Stimulated activated CD8-positive, alpha-beta memory T cell treated with anti-CD3 and anti-CD28 coated beads, Interleukin-7, amount 100 ng/mL, for 4 hours (primary cell): ENCODE results near the gene NRDE2.
A peak's percentile ranks its signal among the peaks of the same experiment; 100 is the strongest.
"Not testable (repeated sequence)": the region's sequence is repeated elsewhere in the genome, so short reads cannot be mapped to it uniquely, and the experiment has no call there.

Source experiments
- DNase-seq, 2 donors: peaks; one replicate each; pipeline ENCODE4 v3.0.0-alpha.2; 2020; ENCODE audit warnings: low read depth in 2 of 2

NRDE2 gene

GRCh38 chr14:90272523-90272922, 59.2 kb downstream of the NRDE2 start:
- DNase-seq = no peak

DNA sequence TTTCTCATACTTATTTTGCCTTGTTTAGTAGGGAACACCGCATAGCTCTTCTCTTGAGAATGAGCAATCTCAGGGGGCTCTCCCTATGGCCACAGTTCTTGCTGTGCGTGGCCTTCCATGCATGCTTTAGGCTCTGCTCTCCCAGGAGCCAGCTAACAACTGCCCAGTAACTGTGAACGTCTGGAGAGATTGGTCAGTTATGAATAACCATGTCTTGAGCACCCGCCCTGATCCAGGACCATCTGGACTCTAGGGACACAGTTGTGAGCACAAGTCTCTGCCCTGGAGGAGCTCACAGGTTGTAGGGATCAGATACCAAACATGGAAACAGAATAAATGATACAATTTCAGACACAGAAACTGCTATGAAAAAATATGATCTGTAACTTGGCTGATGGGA, 63.3 kb downstream of the NRDE2 start:
- no peak for DNase-seq

DNA sequence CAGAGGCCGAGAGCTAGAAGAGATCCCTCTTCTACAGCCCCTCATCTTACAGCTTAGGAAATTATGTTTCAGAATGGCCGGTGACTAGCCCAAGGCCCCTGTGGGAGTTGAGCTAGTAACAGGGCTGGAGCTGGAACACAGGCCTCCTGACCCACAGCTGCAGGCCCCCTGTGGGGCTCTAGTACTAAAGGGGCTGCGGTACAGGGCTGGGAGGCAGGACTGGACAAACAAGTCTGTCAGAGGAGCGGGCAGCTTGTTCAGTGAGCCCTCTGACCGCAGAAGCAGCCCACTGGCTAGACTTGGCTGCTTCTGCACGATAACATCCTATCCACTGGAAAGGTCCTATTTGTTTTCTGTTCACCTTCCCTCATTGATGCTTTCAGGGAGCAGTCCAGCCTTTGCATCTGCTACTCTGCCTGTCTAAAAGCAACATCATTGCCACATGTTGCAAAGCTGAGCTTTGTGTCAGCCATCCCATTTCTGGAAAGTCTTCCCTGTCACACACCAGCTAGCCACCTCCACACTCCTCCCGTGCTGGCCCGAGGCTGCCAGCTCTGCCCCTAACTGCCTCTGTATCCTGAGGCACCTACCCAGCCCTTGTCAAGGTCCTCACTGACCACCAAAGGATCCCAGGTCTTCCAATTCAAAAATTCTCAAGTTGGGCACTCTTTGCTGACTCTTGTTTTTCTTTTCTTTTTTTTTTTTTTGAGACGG, 65.1 kb downstream of the NRDE2 start:
- DNase-seq = no peak

- DNase-seq = no peak
Measured at GRCh38 chr14:90263748-90264449, 67.8 kb downstream of the NRDE2 start.

DNA sequence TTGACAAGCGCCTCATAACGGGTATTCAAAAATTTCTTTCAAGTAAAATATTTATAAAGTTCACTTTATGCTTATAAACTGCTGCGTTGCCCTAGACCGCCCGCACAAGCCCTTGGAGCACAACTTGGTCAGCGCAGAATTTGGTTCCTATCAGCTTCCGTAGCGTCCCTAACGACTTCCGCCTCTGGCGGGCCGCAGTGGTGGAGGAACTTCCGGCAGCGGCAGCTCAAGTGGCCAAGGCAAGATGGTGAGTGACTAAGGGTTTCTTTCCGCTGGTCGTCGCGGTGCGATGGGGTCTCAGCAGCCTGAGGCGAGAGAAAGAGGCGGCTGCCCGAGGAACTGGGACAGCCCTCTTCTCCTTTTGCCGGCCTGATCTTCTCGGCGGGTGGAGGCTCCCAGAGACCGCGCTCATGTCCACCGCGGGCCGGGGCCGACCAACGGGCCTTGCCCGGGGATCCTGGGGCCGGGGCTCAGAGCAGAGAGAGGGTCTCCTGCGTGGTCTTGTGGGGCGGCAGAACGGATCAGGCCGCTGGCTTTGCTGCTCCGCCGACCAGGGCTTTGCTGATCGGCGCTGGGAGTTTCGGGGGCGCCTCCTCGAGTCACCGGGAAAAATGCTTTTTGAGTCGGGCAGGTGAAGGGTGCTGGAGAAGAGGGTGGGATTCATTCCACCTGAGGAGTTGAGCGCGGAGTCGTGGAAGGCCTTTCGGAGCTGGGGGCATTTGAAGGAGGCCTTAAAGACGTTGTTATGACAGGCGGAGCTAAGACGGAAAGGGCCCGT, 75.2 kb downstream of the NRDE2 start, which contains the start of gene PSMC1:
TSS of gene PSMC1 (plus strand) at position 200 of the 778 bp plus-strand sequence. CDS start at position 245, 45 bp downstream.
- DNase-seq = peak; percentile 80 to 83

GRCh38 chr14:90255871-90256270, 75.9 kb downstream of the NRDE2 start:
- no peak for DNase-seq

- no peak for DNase-seq
Measured at GRCh38 chr14:90253826-90254225, 77.9 kb downstream of the NRDE2 start.

- no peak for DNase-seq
Measured at GRCh38 chr14:90248594-90248993, 83.1 kb downstream of the NRDE2 start.

DNA sequence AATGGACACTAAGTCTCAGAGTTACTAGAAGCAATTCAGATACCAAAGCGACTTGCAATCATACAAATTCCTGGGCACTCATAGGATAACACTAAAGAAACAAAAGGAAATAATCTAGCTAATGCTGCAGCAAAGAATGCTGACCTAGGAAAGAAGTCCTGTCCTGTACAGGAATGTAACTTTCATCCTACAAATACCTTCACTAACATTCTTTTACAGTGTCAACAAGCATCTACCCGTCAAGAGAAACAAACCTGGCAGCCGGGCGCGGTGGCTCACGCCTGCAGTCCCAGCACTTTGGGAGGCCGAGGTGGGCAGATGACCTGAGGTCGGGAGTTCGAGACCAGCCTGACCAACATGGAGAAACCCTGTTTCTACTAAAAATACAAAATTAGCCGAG, 84.3 kb downstream of the NRDE2 start:
- not testable (repeated sequence) for DNase-seq

GRCh38 chr14:90246936-90247335, 84.8 kb downstream of the NRDE2 start:
- no peak for DNase-seq

- DNase-seq = no peak
Measured at GRCh38 chr14:90242444-90242843, 89.3 kb downstream of the NRDE2 start.

DNA sequence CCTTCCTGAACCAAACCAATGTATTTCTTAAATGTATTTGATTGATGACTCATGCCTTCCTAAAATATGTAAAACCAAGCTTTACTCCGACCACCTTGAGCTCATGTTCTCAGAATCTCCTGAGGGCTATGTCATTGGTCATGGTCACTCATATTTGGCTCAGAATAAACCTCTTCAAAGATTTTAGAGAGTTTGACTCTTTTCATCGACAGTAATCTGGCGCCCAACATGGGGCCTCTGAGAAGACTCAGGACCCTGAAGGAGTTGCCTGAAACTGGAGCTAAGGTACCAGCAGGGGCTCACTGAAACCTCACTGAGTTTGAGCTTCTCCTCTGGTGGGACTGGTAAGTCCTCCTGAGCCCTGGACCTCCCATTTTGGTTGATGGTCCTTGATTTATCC, 92.6 kb downstream of the NRDE2 start:
- DNase-seq = no peak

- peak; percentile 33 to 39 for DNase-seq
Measured at GRCh38 chr14:90235179-90235976, 96.4 kb downstream of the NRDE2 start.

- not testable (repeated sequence) for DNase-seq
Measured at GRCh38 chr14:90229942-90230341, 101.8 kb downstream of the NRDE2 start.

GRCh38 chr14:90228478-90228877, 103.3 kb downstream of the NRDE2 start:
- DNase-seq = no peak
